ENCODE data around the gene SP3. TPM values are rescaled to one million over a fixed set of nuclear protein-coding genes. Genes with fewer than 3 reads are reported as not detected.
A peak's percentile ranks its signal among the peaks of the same experiment; 100 is the strongest.

The SP3 gene
- total RNA-seq: 90.9 and 109 TPM in 2 replicates

GRCh38 chr2:173965372-173966025, at the start of gene SP3:
Gene SP3, minus strand, starts transcription at chr2:173965373. Its CDS starts 202 bp downstream, at chr2:173965171.
- DNase-seq (ENCODE audit: low read depth): peak; percentile 88

DNA sequence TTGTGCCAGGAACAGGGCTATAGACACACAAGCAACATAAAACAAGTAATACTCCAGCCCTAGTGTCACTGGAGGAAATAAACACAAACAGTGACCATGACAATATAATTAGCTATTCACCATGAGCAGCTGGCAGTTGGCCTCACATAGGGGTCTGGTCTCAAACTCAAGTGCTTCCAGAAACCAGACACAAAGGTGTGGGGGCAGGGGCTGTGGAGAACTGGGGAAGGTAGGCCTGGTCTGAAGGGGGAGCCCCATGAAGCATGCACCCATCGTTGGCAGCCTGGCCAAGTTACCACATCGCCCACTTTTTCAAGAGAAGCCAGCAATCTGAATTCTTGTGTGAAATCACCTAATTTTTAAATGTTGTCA, 49.5 kb upstream of the SP3 start:
- no peak for DNase-seq (ENCODE audit: low read depth)

DNA sequence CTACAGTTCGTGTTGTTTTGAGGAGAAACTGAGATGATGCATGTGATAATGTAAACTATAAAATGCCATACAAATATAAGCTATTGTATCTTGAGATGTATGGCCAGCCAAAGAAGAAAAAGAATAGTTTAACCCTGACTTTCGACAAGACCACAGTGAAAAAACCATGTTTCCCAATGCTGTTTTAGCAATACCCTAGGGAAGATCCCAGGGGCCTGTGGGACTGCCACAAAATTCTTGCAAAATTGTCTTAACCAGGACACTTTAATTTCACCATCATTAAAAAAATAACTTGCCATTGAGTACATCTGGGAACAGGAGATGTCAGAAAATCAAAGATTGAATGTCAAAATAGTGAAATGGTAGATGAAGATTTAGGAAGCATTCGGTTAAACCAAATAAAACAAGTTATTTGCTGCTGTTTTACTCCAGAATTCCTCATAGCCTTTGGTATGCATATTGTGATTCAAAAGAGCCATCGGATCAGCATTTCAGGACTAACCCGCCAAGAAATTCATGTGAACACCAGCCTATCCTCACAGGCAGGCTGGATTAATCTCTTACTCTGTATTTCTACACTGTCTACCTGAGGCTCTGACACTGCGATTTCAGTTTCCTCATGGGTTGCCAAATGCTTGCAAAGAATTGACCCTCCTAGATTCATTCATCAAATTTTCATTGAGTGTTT, 49.0 kb upstream of the SP3 start:
- no peak for DNase-seq (ENCODE audit: low read depth)

DNA sequence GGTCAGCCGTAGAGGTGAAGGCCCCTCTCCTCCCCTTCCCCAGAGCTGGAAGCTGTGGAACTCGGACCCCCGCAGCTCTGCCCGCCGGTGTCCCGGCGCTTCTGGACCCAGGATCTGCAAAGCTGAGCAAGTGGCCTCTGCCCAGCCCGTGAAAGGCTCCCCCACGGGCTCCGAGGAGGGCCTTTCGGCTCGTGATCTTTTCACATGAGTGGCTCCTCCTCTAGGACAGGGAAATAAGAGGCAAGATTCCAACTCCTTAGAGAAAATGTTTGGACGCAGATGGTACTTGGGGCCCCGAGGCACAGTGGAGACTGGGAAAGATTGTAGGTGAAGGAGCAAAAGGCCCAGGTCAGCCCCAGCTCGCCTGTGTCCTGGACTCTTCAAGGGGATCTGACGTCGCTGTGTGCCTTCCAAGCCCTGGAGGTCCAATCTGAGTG, 48.2 kb upstream of the SP3 start:
- peak; percentile 32 for DNase-seq (ENCODE audit: low read depth)

DNA sequence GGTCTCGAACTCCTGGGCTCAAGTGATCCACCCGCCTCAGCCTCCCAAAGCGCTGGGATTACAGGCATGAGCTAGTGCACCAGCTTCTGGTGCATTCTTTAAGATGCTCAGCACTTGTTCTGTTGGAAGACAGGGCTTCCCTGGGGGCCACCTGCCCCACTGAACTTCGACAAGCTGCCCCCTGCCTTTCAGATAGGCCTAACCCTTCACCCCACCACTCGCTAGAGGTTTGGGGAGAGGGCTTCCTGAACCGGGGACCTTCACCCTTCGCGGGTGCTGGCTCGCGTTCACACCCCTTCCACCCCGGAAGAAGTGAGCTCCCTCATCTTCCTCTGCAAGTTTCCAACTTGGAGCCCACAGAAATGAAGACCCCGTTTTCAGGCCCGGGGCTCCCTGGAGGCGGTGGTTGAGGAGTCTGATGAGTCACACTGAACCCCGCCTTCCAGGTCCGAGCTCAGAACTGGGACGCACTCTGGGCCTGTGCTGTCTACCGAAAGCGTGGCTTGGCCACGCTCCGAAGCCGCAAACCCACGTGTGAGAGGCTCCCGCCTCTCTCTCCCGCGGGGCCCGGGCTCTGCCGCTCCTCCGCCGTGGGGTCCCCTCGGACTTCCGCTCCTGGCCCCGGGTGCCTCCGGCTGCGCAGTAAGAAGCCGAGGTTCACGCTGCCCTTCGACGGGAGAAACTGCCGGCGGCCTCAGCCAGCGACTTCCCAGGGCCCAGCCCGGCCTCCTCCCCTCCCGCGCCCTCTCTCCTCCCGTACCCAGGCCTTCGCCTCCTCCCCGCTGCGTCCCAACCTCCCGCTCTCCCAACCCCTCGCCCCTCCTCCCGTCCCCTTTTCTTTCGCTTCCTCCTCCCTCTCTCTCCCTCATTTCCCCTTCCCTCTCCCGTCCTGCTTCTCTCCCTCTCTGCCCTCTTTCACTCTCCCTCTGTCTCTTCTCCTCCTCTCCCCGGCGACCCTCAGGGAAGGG, 47.5 kb upstream of the SP3 start:
- DNase-seq (ENCODE audit: low read depth): peak; percentile 22

DNA sequence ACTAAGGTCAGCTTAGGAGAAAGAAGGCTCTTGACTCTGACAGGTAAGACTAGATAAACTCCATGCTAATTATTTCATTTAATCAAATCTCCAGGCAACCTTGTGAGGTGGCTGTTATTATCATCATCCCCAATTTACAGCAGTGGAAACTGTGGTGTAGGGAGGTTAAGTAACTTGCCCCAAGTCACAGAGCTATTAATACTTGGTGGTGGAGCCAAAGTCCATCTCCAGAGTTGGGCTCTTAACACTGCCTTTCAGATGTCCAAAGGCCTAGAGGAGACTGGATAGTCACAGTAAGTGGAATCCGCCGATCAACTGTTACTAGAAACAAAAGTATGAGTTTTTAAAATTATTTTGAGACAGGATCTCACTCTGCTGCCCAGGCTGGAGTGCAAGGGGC, 46.6 kb upstream of the SP3 start:
- DNase-seq (ENCODE audit: low read depth): no peak

DNA sequence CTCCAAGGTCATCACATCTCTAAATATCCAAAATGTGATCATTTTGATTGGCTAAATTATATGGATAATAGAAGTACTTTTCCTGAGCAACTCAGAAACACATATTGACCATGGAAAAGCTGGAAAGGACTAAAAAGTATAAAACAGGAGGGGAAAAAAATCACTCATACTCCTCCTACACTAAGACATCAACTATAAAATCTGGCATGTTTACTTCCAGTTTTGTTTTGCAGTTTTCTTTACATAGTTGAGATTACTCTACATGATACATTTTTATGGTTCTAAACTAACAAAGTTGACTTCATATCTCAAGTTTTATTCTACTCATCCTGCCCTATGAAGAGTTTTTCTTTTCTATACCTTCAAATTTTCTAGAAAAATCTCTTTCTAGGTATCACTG, 46.0 kb upstream of the SP3 start:
- no peak for DNase-seq (ENCODE audit: low read depth)

GRCh38 chr2:174009488-174010223, 44.5 kb upstream of the SP3 start:
- DNase-seq (ENCODE audit: low read depth): peak; percentile 69

GRCh38 chr2:174008720-174009119, 43.5 kb upstream of the SP3 start:
- DNase-seq (ENCODE audit: low read depth): no peak

DNA sequence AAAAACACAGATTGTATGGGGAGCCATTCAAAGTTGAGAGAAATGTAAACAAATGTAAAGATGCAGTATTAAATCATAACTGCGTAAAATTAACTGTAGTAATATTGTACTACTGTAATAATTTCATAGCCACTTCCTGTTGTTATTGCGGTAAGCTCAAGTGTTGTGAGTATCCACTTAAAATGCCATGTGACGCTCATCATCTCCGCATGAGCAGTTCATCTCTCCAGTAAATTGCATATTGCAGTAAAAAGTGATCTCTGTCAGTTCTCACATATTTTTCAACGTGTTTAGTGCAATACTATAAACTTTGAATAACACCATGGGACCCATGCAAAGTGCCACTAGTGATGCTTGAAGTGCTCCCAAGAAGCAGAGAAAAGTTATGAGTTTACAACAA, 41.8 kb upstream of the SP3 start:
- DNase-seq (ENCODE audit: low read depth): no peak

DNA sequence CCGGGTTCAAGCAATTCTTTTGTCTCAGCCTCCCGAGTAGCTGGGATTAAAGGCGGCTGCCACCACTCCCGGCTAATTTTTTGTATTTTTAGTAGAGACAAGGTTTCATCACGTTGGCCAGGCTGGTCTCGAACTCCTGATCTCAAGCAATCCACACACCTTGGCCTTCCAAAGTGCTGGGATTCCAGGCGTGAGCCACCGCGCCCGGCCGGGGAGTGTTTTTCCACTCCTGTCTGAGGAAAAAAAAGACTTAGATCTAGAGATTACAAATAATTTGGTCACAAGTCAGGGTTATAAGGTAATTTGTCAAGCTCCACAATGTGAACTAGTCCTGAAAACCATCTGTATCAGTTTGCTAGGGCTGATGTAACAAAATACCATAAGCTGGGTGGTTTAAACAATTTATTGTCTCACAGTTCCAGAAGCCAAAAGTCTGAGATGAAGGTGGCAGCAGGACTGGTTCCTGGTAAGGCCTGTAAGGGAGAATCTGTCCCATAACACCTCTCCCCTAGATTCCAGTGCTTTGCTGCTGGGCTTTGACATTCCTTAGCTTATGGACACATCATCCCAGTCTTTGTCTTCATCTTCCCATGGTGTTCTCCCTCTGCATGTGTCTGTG, 40.7 kb upstream of the SP3 start:
- DNase-seq (ENCODE audit: low read depth): no peak

GRCh38 chr2:174004905-174005605, 39.9 kb upstream of the SP3 start:
- DNase-seq (ENCODE audit: low read depth): no peak

- DNase-seq (ENCODE audit: low read depth): no peak
Observed at GRCh38 chr2:174003720-174004695, 38.8 kb upstream of the SP3 start.

DNA sequence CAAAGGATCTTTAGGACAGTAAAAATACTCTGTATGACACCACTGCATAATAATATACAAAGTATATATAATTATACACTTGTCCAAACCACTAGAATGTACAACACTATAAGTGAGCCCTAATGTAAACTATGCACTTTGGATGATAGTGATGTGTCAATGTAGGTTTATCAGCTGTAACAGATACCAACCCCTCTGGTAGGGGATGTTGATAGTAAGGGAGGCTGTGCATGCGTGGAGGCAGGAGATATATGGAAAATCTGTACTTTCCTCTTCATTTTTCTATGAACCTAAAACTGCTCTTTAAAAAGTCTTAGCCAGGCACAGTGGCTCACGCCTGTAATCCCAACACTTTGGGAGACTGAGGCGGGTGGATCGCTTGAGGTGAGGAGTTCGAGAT, 37.5 kb upstream of the SP3 start:
- no peak for DNase-seq (ENCODE audit: low read depth)

DNA sequence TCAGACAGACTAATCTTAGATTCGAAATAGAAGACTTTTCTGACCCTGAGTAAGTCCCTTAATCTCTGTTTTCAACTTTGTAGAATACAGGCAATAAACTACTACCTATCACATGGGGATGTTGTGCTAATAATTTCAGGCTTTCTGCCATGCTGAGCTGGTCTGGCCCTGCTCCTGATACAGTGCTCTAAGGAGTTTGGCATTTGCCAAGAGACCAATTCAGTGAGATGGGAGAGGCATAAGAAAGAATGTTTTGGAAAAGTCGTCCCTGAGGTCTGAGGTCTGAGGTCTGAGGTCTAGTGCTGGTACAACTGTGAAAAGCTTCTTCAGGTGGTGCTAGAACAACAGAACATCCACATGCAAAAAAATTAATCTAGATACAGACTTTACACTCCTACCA, 35.9 kb upstream of the SP3 start:
- DNase-seq (ENCODE audit: low read depth): no peak

- no peak for DNase-seq (ENCODE audit: low read depth)
Observed at GRCh38 chr2:173999724-174000123, 34.6 kb upstream of the SP3 start.

DNA sequence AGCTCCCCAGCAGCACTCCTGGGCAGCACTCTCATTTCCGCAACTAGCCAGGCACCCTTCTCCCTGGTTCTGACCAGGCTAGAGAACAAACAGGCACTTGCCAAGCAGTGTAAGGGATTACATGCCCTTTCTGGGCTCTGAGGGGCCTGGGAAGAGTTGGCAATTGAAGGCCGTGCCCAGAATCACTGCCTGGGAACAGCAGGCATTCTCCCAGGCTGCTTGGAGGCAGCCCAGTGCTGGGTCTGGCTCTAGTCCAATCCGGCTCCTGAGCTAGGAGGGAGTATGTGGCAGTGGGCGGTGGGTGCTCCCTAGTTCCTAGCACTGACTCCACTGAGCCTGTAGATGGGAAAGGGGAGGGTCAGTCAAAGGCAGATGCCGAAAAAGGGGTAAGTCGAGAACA, 34.1 kb upstream of the SP3 start:
- no peak for DNase-seq (ENCODE audit: low read depth)

DNA sequence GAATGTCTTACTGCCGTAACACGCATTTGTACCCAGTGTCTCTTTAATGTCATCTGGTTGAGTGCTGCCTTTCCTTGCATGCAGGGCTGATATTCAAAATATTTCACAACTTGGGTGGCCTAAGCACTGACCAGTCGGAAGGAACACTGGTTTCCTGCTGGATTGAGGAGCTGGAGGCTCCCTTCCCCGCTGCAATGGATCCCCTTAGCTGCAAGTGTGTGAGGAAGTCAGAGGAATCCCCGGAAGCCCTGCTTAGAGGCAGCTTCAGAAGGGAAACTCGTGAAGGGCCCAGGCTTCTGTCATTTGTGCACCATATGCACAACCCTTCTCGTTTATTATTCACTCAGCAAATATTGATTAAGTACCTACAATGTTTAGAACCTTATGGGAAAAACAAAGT, 33.2 kb upstream of the SP3 start:
- DNase-seq (ENCODE audit: low read depth): no peak

DNA sequence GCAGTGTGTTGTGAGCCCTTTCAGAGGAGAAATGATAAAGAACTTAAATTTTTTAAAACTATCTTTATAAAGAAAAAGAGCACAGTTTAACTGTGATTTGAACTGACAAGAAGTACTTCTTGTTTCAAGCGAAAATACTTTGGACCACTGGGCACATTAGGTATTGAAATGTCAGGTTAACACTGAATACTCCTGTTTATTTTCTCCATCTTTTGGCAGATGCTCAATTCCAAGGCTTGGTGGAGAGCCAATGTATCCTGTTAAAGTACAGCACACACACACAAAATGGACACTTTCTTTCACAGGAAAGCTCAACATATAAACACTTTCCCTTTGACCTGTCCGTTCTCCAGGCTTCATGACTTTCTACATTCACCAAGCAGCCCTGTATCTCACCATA, 32.6 kb upstream of the SP3 start:
- DNase-seq (ENCODE audit: low read depth): no peak

DNA sequence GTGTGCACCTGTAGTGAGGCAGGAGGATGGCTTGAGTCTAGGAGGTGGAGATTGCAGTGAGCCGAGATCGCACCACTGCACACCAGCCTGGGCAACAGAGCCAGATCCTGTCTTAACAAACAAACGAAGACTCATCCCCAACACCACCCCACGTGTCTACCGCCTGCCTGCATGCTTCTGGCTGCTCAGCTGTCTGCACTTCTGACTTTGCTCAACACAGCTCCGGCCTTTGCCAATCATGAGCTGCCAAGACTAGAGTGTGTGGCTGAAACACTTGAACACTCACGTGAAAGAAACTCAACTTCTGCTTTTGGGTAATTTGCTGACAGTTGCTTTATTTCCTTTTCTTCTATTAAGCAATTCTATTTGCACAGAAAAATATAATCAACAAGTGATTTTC, 32.1 kb upstream of the SP3 start:
- peak; percentile 20 for DNase-seq (ENCODE audit: low read depth)

Measured in renal cortical epithelial cell (primary cell).